Measurements from ENCODE around the gene PDE4D.
"Not testable (repeated sequence)": the region's sequence is repeated elsewhere in the genome, so short reads cannot be mapped to it uniquely, and the experiment has no call there.

PDE4D gene

DNA sequence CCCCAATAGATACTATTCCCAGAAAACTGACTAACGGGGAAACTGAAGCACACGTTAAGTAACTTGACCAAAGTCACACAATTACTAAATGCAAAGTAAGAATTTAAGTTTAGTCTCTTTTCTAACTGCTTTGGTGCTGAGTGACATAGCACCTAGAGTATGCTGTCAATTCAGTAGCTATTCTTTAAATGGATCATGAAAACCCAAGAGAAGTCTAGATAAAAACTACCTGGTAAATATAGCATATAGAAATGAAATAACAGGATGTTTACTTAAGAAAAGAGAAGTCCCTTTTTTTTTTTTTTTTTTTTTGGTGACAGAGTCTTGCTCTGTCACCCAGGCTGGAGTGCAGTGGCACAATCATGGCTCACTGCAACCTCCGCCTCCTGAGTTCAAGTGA is 129.2 kb downstream of the PDE4D start:
- H3K4me2 ChIP-seq: no peak overlapping the region
- H3K4me1 ChIP-seq: peaks cover 9% of the 10 kb centered on the region
- no peaks in the 10 kb centered on the region for H3K9me3 ChIP-seq
- H3K9ac ChIP-seq: no peak overlapping the region
- no peaks in the 10 kb centered on the region for H4K20me1 ChIP-seq
- H3K27ac ChIP-seq: no peak overlapping the region
- H3K27me3 ChIP-seq: peaks cover 6% of the 10 kb centered on the region
- no peak overlapping the region for H3K4me3 ChIP-seq
- no peaks in the 10 kb centered on the region for H3K36me3 ChIP-seq
- no peak for TF ChIP-seq Cebpa-rat (IDR thresholded peaks at IDR 0.05)

DNA sequence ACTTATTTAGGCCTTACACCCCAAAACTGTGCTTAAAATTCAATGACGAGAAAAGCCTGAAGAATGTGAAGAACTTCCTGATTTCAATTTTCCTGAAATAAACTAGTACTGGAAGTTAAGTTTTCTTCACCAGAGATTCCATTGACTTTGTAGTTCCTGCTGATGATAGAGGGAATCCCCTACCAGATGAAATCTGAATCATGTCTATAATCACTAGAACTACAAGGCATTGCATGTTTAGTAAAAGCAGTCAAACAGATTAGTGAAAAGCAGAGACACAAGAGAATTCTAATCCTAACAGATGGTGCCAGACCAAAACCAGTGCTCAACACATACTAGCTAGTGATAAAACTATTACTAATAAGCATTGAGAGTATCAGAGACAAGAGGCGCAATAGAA is 130.0 kb downstream of the PDE4D start:
- Histone ChIP-seq H3K9me3 (no peaks in the 10 kb centered on the region), H3K9ac (no peak overlapping the region), H3K4me1 (peaks cover 4% of the 10 kb centered on the region), H3K36me3 (no peaks in the 10 kb centered on the region), H4K20me1 (no peaks in the 10 kb centered on the region), H3K27ac (no peak overlapping the region), H3K27me3 (peaks cover 5% of the 10 kb centered on the region), H3K4me3 (no peak overlapping the region), H3K4me2 (no peak overlapping the region)
- no peak for TF ChIP-seq Cebpa-rat (IDR thresholded peaks at IDR 0.05)

DNA sequence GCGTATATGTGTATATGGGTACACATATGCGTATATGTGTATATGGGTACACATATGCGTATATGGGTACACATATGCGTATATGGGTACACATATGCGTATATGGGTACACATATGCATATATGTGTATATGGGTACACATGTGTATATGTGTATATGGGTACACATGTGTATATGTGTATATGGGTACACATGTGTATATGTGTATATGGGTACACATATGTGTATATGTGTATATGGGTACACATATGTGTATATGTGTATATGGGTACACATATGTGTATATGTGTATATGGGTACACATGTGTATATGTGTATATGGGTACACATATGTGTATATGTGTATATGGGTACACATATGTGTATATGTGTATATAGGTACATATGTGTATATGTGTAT is 131.3 kb downstream of the PDE4D start:
- not testable (repeated sequence) for H3K9me3 ChIP-seq, H3K4me3 ChIP-seq, H3K9ac ChIP-seq, H3K4me1 ChIP-seq, H3K27ac ChIP-seq, H3K4me2 ChIP-seq, H3K36me3 ChIP-seq, H4K20me1 ChIP-seq, H3K27me3 ChIP-seq

DNA sequence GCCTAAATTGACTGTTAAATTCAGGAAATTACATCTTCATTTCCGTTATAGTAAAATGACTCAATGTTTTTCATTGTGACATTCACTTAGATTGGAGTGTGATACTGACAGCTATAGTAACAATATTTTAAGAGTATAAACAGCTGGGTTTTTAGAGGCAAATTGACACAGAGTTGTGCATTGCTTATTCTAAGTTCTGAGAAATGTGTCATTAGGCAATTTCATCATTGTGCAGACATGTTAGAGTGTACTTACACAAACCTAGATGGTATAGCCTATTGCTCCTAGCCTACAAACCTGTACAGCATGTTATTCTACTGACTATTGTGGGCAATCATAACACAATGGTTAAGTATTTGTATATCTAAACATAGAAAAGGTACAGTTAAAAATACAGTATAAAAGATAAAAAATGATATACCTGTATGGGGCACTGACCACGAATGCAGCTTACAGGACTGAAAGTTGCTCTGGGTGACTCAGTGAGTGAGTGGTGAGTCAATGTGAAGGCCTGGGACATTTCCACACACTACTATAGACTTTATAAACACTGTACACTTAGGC is 132.7 kb downstream of the PDE4D start:
- Histone ChIP-seq H3K4me1 (no peaks in the 10 kb centered on the region), H4K20me1 (no peaks in the 10 kb centered on the region), H3K9me3 (no peaks in the 10 kb centered on the region), H3K9ac (no peak overlapping the region), H3K4me2 (no peak overlapping the region), H3K27me3 (no peaks in the 10 kb centered on the region), H3K27ac (no peak overlapping the region), H3K4me3 (no peak overlapping the region), H3K36me3 (no peaks in the 10 kb centered on the region)
- TF ChIP-seq Cebpa-rat (IDR thresholded peaks at IDR 0.05): no peak

DNA sequence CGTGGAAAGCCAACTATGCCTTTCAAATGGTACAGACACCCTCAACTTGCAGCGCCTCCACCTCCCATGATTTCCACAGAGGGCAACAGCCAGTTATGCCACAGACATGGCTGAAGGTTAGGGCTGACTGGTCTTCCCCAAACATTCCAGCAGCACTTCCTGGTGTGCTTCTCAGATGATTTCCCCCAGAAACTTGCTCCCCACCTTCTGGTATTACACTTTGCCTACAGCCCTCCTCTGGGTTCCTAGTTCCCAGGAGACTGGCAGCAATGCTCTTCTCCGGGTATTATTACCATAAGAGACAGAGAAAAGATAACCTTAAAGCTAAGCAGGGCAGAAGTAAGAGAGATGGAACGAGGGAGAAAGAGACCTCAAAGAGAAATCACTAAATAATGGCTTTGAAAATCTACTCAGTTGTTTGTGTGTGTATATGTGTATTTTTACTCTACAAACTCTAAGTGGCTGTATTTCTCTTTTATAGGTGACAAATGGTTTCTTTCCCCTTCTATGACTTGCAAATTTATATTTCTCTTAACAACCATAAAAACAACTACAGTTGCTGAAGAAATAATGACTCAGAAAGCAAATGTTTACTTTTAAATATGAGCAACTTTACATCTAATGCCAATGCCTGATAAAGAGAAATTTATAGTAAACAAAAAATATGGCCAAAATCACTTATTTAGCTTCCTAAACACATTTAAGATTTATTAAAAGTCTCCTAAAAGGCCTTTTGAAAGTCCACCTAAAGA is 133.8 kb downstream of the PDE4D start:
- Histone ChIP-seq H3K36me3 (no peaks in the 10 kb centered on the region), H3K27me3 (no peaks in the 10 kb centered on the region), H3K4me1 (no peaks in the 10 kb centered on the region), H3K9ac (no peak overlapping the region), H3K4me2 (no peak overlapping the region), H4K20me1 (no peaks in the 10 kb centered on the region), H3K9me3 (no peaks in the 10 kb centered on the region), H3K4me3 (no peak overlapping the region), H3K27ac (no peak overlapping the region)
- TF ChIP-seq Cebpa-rat (IDR thresholded peaks at IDR 0.05): no peak

DNA sequence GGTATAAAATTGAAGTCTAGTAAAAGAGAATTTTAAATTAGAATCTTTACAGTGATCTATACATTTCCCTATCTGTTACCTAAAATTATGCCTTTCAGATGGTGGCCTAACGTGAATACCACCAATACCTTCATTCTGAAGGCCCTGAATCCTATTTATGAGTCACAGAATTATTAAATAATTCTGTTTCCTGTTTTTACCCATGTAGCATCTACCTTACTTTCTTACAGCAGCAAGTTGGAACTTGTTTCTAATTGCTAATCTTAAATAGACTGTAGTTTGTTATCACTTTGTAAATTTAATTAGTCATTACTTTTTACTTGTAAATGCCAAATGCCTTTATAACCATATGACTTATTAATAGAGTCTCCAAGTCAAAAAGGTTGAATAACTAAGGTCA is 135.0 kb downstream of the PDE4D start:
- no peak for TF ChIP-seq Cebpa-rat (IDR thresholded peaks at IDR 0.05)
- Histone ChIP-seq H3K27me3 (no peaks in the 10 kb centered on the region), H3K4me1 (no peaks in the 10 kb centered on the region)

DNA sequence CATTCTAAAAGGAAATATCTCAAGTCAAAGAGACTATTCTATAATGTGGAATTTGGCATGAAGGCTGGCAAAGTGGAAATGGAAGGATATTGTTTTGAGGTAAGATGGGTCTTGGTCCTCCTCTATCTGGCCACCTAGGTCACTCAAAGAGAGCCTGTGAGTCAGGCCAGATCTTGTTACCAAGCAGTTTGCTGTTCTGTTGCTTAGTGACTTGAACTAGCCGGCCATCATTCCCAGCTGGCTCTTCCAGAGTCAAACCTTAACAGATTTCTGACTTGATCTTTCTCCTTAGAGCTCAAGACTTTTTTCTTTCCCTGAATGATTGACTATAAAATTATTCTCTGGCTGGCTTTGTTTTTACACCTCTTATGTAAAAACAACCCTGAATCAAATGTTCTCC is 136.1 kb downstream of the PDE4D start:
- no peaks in the 10 kb centered on the region for H4K20me1 ChIP-seq
- H3K27ac ChIP-seq: no peak overlapping the region
- H3K9me3 ChIP-seq: no peaks in the 10 kb centered on the region
- no peak for TF ChIP-seq Cebpa-rat (IDR thresholded peaks at IDR 0.05)
- H3K4me3 ChIP-seq: no peak overlapping the region
- H3K9ac ChIP-seq: no peak overlapping the region
- H3K4me1 ChIP-seq: no peaks in the 10 kb centered on the region
- no peaks in the 10 kb centered on the region for H3K36me3 ChIP-seq
- H3K27me3 ChIP-seq: no peaks in the 10 kb centered on the region
- H3K4me2 ChIP-seq: no peak overlapping the region

More for the DNA sequence above, 135.0 kb downstream of the PDE4D start:
- Histone ChIP-seq H3K4me3 (no peak overlapping the region), H4K20me1 (no peaks in the 10 kb centered on the region), H3K36me3 (no peaks in the 10 kb centered on the region), H3K9me3 (no peaks in the 10 kb centered on the region), H3K27ac (no peak overlapping the region), H3K9ac (no peak overlapping the region), H3K4me2 (no peak overlapping the region)

DNA sequence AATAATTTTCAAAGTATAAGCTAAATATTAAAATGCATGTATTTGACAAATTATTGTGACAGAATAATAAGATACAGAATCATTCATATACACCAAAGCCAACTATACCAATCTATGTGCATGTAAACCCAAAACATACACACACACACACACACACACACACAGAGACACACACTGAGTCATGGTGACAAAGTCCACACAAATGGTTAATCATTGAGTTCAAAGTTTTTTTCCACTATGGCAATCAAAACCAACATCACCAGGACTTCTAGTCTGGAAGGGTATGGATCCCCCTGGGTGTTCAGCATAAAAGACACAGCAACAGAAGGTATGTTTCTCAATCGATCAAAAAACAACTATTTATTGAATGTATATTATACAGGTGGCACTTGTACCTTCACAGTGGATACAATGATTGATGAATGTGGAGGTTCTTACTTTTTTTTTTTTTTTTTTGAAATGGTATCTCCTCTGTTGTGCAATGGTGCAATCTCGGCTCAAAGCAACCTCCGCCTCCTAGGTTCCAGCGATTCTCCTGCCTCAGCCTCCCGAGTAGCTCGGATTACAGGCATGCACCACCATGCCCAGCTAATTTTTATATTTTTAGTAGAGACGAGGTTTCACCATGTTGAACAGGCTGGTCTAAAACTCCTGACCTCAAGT is 137.0 kb downstream of the PDE4D start:
- no peak overlapping the region for H3K9ac ChIP-seq
- no peak for TF ChIP-seq Cebpa-rat (IDR thresholded peaks at IDR 0.05)
- H3K36me3 ChIP-seq: no peaks in the 10 kb centered on the region
- H3K27ac ChIP-seq: no peak overlapping the region
- no peaks in the 10 kb centered on the region for H3K4me1 ChIP-seq
- H3K9me3 ChIP-seq: no peaks in the 10 kb centered on the region
- no peaks in the 10 kb centered on the region for H4K20me1 ChIP-seq
- H3K4me3 ChIP-seq: no peak overlapping the region
- H3K27me3 ChIP-seq: no peaks in the 10 kb centered on the region
- H3K4me2 ChIP-seq: no peak overlapping the region

DNA sequence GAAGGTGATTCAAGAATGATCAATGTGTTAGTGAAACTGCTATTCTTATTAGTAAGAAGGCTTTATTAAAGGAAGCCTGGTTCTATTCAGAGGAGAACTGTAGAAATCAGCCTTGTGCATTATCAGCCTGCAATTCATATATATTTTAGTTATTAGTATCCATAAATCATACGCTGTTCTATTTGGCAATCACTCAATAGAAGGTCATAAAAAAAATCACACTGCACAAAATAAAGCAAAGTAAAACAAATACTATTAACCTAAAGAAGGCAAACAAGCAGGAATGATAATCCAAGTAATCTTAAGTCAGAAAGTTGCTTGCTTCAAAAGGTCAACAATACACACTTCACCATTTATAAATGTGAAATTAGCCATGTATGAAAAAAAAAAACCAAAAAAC is 138.1 kb downstream of the PDE4D start:
- Histone ChIP-seq H3K27ac (no peak overlapping the region), H3K9ac (no peak overlapping the region), H3K4me1 (no peaks in the 10 kb centered on the region), H4K20me1 (no peaks in the 10 kb centered on the region), H3K4me2 (no peak overlapping the region), H3K27me3 (no peaks in the 10 kb centered on the region), H3K36me3 (no peaks in the 10 kb centered on the region), H3K9me3 (no peaks in the 10 kb centered on the region), H3K4me3 (no peak overlapping the region)
- no peak for TF ChIP-seq Cebpa-rat (IDR thresholded peaks at IDR 0.05)

DNA sequence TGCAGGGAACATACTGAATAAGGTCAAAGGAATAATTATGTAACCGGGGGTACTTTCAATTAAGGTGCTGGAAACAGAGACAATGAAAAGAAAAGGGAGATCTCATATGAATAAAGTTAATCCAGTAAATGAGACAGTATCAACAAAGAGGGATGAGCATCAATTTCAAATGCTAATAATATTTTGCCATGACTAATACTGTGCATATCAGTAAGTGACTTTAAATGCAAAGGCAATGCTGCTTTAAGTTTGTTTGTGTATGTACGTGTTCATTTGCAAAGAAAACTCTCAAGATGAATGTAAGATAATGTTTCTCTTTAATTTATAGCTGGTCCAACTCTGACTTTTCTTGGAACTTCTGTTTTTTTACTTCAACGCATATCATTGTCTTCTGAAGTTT is 139.9 kb downstream of the PDE4D start:
- H3K4me1 ChIP-seq: no peaks in the 10 kb centered on the region
- H3K9me3 ChIP-seq: no peaks in the 10 kb centered on the region
- no peak overlapping the region for H3K27ac ChIP-seq
- H3K9ac ChIP-seq: no peak overlapping the region
- TF ChIP-seq Cebpa-rat (IDR thresholded peaks at IDR 0.05): no peak
- no peak overlapping the region for H3K4me3 ChIP-seq
- no peak overlapping the region for H3K4me2 ChIP-seq
- no peaks in the 10 kb centered on the region for H3K36me3 ChIP-seq
- H3K27me3 ChIP-seq: no peaks in the 10 kb centered on the region
- H4K20me1 ChIP-seq: no peaks in the 10 kb centered on the region
